ENCODE measurements around the gene MMP2.

MMP2 gene

DNA sequence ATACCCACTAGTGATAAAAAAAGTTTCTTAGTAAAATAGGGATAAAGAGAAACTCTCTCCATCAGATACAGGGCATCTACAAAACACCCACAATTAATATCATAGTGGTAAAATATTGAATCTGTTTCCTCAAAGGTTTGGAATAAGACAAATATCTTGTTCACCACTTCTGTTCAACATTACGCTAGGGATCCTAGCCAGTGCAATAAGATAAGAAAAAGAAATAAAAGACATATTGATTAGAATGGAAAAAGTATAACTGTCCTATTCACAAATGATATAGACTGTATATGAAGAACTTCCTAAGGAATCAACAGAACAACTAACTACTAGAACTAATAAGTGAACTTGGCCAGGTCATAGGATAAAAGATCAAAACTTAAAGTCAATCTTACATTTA lies 42.8 kb downstream of the MMP2 start:
- no peak for DNase-seq

DNA sequence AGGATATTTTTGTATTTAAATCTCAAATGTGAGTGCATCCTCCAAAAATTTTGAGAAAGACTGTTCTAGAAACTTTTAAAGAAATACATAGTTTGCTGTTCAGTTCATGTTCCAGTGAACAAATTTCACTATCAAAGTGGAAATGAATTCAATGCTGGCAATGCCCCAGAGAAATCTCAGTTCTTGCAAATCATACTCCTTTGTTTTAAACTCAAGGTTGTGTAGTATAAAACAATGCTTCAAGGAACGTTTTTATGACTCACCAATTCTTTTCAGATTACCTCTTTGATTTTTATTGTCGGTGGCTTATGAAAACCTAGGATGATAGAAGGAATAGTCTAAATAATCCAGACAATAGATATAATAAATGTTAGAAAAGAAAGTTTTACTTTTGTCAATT lies 47.4 kb downstream of the MMP2 start:
- no peak for DNase-seq

DNA sequence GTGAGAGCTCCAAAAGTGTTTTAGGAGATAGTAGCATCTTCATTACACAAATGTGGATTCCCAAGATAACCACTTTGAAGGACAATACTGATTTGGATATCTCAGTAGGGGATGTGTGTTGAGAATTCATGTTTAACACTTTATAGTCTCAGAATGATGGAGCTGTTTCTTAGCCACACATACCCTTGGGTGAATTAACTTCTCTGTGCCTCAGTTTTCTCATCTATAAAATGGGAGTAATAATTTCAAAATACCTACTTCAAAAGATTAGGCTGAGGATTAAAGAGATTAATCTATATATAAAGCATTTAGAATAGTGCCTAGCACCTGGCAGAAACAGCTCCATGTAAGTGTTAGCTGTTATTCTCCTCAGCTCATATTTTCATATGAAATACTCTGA lies 48.9 kb downstream of the MMP2 start:
- no peak for DNase-seq

DNA sequence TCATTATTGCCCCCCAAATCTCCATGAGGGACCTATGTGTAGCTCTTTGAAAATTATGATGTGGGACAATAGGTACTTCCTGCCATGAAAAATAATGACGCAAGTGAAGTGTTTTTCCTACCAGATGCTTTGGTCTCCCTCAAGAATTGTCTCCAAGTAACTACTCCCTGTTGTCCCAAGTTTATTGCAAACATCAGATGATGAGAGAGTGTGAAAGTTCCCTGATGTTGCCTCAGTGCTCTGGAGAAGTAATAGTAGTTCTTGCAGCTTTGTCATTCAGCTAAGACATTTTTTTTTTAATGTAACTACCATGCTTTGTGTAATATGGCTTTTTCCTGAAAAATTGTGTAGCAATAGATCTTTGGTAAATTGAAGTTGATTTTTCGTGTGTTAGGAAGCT lies 50.0 kb downstream of the MMP2 start:
- no peak for DNase-seq

DNA sequence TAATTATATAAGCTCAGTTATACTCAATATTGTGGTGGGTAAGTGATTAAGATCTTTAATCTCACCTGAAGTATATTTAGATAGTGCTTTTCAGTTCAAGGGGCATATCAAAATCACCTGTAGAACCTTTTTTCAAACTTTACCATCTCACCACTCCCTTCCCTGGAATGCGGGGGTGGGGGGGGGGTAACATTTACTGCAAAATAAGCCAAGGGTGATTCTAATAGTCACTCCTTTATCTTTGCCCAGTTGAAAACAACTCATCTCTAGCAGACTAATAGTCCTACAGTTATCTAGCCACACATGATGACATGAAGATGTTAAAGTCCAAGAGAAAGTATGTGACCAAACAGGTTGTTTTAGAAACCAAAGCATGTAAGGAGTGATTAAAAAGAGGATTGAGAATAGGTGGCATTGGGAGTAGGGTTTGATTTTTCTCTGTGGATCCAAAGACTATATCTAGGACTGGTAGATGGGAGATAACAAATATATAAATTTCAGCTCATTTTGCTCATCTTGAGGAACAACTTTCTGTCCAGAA lies 51.4 kb downstream of the MMP2 start:
- no peak for DNase-seq

DNA sequence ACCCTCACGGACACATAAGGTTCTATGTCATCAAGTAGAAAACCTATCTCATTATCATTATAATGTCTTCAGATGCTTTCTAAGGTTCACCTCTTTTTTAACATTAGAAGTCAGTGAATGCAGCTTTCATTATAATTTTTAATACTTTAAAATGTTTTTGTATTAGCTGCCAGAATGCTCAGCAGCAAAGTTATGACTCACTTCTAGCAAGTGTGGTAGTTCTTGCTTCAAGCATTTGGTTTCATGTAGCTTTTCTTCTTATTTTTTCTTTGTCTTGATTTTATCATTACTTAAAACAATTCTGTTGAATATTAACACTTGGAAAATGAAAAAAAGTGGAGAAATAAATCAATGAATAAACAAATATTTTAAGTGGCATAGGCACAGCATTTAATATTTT lies 53.2 kb downstream of the MMP2 start:
- no peak for DNase-seq

DNA sequence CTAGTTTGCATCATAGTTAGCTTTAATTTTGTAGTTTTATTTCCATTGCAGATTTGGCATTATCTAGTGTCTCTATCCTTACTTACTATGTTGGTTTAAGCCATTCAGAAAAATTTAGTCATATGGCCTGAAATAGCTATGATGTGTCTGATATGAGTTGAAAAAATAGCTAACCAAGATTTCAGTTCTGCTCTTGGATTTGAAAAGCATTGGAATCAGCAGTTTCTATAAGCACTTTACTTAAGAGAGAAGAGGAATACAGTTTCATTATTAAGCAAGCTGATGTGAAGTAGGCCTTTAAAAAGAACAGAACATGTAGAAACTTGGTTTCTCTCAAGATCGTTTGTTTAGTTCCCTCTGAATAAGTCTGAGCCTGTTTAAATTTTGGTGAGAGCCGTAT lies 55.8 kb downstream of the MMP2 start:
- DNase-seq = no peak

DNA sequence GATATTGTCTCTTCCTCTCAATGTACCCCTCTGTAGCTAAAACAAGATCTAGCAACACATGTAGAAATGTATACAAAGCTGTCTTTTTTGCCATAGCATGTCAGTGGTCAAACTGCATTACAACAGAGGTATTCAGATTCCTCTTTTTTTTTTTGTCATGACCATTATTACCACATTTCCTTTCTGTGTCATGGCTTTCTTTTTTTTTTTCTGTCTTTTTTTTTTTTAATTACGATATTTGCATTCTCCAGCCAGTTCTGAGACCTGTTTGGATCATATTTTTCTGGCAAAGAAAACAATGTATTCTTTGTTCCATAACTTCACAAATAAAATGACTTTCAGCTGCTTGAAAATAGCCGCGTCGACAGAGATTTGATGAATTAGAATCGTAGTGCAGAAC lies 60.1 kb downstream of the MMP2 start:
- no peak for DNase-seq

DNA sequence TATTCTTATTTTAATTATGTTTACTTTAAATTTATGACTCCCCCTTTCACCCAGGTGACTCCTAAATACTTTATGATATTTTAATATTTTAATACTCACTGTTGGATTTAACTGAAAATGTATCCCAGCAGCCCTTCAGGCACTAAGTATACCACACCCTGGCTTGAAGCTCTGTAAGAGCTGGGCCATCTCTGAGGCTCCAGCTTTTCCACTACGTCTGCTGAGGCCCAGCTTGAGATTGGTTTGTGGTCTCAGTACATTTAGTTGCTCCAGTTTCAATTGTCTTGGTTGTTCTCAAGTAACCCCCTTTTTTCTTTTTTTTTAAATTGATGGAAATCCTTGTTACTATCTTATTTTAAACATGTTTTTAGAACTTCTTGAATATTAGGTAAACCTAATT lies 60.5 kb downstream of the MMP2 start:
- no peak for DNase-seq

DNA sequence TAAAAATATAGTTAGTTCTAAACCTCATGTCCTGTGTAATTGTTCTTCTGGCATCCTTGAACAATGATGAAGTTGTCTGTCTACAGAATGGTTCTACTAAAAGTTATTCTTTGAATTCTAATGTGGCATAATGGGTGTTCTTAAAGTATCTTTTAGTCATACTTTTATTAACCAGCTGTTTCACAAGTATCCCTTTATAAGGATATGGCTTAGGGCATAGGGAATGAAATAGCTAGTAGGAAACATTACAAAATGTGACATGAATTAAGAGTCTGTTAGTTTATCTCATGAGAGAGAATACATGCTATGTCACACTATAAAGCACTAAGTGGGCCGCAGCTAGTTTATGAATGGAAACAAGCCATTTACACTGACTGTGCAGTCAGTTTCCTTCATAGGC lies 61.2 kb downstream of the MMP2 start:
- DNase-seq = no peak

DNA sequence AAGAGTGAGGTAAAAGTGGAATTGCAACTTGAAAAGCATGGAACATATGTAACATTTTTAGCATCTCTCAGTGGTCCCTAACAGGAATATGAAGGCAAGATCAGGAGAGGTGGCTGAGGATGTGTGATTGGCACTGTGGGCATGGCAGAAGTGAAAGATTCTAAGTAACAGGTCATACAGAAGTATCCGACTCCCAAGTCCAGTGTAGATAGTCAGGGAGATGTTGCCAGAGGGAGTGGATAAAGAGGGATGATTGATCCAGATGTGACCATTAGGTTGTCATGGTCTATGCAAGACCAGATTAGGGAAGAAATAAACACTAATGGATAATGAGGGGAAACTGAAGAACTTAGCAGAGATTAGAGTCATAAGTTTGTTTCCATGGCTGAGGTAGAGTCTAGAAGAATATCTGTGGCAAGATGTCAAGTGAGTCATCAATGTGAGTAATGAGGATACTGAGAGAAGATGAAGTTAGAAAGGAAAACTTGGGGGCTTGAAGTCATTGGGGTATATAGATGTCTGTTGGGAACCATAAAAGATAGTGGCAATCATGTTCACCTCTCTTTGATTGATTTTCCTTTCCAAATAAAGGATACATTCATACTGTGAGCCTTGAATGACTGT lies 63.6 kb downstream of the MMP2 start:
- no peak for DNase-seq

DNA sequence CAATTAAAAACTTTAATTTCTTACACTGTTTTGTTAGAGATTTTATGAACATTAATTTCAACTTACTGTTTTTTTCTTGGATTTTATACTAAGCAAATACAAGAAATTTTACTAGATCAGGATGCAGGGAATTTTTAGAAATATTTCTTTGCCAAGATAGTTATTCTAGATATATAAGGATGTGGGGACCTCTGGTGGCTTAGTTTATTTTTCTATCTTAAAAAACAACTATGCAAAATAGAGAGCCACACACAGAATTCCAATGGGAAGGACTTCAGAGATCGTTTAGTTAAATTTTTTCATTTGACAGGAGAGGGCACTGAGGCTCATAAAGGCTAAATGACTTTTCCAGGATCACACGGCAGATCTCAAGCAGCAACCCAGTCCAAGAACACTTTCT lies 64.5 kb downstream of the MMP2 start:
- peak in 1 of 2 experiments; percentile 40 for DNase-seq

DNA sequence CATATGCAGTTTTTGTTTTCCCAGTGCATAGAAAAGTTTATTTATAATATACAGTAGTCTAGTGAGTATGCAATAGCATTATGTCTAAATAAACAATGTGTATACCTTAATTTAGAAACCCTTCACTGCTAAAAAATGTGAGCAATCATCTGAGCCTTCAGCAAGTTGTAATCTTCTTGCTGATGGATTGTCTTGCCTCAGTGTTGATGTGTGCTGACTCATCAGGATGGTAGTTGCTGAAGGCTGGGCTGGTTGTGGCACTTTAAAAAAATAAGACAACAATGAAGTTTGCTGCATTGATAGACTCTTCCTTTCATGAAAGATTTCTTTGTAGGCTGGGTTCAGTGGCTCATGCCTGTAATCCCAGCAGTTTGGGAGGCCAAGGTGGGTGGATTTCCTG lies 73.6 kb downstream of the MMP2 start:
- no peak for DNase-seq

DNA sequence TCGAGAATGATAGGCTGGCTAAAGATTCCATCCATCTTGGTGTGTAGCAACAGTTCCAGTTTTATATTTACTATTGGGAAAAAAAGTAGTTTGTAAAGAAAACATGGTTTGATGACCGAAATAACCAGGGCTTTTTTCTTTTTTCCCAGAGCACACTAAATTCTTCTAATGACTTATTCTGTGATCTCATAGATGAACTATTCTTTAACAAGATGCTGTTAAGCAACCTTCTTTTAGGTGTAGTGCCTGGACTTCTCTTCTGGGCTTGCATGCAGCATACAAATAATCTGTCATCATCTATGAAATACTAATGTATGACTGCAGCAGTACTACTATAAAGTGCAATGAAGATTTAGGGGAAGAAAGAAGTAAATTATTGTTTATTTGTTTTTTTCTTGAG lies 76.4 kb downstream of the MMP2 start:
- DNase-seq = no peak
